HepG2 (cell line): ENCODE measurements around the gene CNTNAP1. TPM values are rescaled to one million over a fixed set of nuclear protein-coding genes. Genes with fewer than 3 reads are reported as not detected.

Source experiments
- BRF2 ChIP-seq: sonication (generic); formaldehyde crosslinking; IDR thresholded peaks from 2 replicates; pipeline ENCODE4 v1.8.1; 2022; ENCODE audit warnings: mild to moderate bottlenecking, missing genetic modification reagents
- GABPB1 ChIP-seq: IDR thresholded peaks from 2 replicates; pipeline ENCODE4 v1.6.1; 2016; ENCODE audit warnings: mild to moderate bottlenecking, missing genetic modification reagents, moderate library complexity, missing compliant biosample characterization
- HNF4G ChIP-seq, 2 experiments: sonication (generic) in 1 of 2; formaldehyde crosslinking in 1 of 2; IDR thresholded peaks; 2 replicates each; pipeline versions ENCODE4 v1.4.0 to v1.6.1; 2011 to 2020; ENCODE audit warnings: borderline replicate concordance in 2 of 2, low read depth in 2 of 2, mild to moderate bottlenecking in 2 of 2, low read length in 1 of 2, missing genetic modification reagents in 1 of 2, moderate library complexity in 1 of 2
- IKZF5 ChIP-seq: IDR thresholded peaks from 2 replicates; pipeline ENCODE4 v1.6.1; 2018; ENCODE audit warnings: missing genetic modification reagents, mild to moderate bottlenecking, missing compliant biosample characterization
- MAX ChIP-seq: IDR thresholded peaks from 2 replicates; pipeline ENCODE4 v1.6.1; 2012; ENCODE audit warnings: inconsistent platforms
- MIER2 ChIP-seq: IDR thresholded peaks from 2 replicates; pipeline ENCODE4 v1.6.1; 2016; ENCODE audit warnings: missing biosample characterization, missing genetic modification reagents
- NRL ChIP-seq: sonication (generic); formaldehyde crosslinking; IDR thresholded peaks from 2 replicates; pipeline ENCODE4 v1.5.0; 2020; ENCODE audit warnings: missing genetic modification reagents, mild to moderate bottlenecking, moderate library complexity, borderline replicate concordance
- POLR2AphosphoS5 ChIP-seq: IDR thresholded peaks from 2 replicates; pipeline ENCODE4 v1.6.1; 2012; ENCODE audit warnings: low read depth, low read length
- SAP130 ChIP-seq: IDR thresholded peaks from 2 replicates; pipeline ENCODE4 v1.6.1; 2016; ENCODE audit warnings: low read depth
- TEF ChIP-seq: sonication (generic); formaldehyde crosslinking; IDR thresholded peaks from 2 replicates; pipeline ENCODE4 v1.5.0; 2020; ENCODE audit warnings: missing genetic modification reagents
- ZFP91 ChIP-seq: sonication (generic); formaldehyde crosslinking; IDR thresholded peaks from 2 replicates; pipeline ENCODE4 v1.9.0; 2022; ENCODE audit warnings: missing genetic modification reagents, mild to moderate bottlenecking, borderline replicate concordance
- ZFYVE20 ChIP-seq: sonication (generic); formaldehyde crosslinking; IDR thresholded peaks from 2 replicates; pipeline ENCODE4 v1.8.0; 2023; ENCODE audit warnings: low read depth, mild to moderate bottlenecking, moderate library complexity, missing genetic modification reagents, borderline replicate concordance
- ZNF225 ChIP-seq: sonication (generic); formaldehyde crosslinking; IDR thresholded peaks from 2 replicates; pipeline ENCODE4 v1.4.0; 2020; ENCODE audit warnings: mild to moderate bottlenecking, missing genetic modification reagents
- ZNF609 ChIP-seq: sonication (generic); formaldehyde crosslinking; IDR thresholded peaks from 2 replicates; pipeline ENCODE4 v1.4.0; 2020; ENCODE audit warnings: mild to moderate bottlenecking, missing genetic modification reagents, borderline replicate concordance
- ZNF800 ChIP-seq: sonication (generic); formaldehyde crosslinking; IDR thresholded peaks from 2 replicates; pipeline ENCODE4 v1.4.0; 2020; ENCODE audit warnings: missing genetic modification reagents
- ZSCAN20 ChIP-seq: sonication (generic); formaldehyde crosslinking; IDR thresholded peaks from 2 replicates; pipeline ENCODE4 v1.4.0; 2020; ENCODE audit warnings: missing genetic modification reagents, mild to moderate bottlenecking, borderline replicate concordance
- polyA plus RNA-seq, 8 experiments: library from polyadenylated mRNA; depleted of rRNA in 3 of 8; stranded (reverse) in 7 of 8; unstranded in 1 of 8; fragments of >200 nt; fragmentation: Illumina TruSeq in 4 of 8; extraction: Trizol in 4 of 8; gene quantifications; 2 replicates each; pipeline versions ENCODE4 v1.2.1 to v1.2.3, GENCODE V29; 2011 to 2016; ENCODE audit warnings: low read depth in 4 of 8, missing spikeins in 1 of 8, mixed read lengths in 1 of 8; ENCODE audit not compliant: insufficient read depth in 1 of 8
- total RNA-seq, 5 experiments: library from RNA; depleted of rRNA; stranded (reverse); fragments of >200 nt; fragmentation: Illumina TruSeq; extraction: Trizol; gene quantifications; 2 replicates each; pipeline ENCODE4 v1.2.3, GENCODE V29; 2016; ENCODE audit warnings: low read depth in 1 of 5

CNTNAP1 gene
- total and polyA plus RNA-seq, 2 of the 13 experiments (the other 11 are each of a cell fraction or from before 2014, with no cell fraction given), result 4.5 to 7.7 TPM

- TF ChIP-seq ZNF225 (CRISPR knock-in tag) (0 out of 2 replicates have a peak, but pooled peaks have one; percentile 9), ZNF800 (CRISPR knock-in tag) (peak; percentile 10; the same call in 1 of the 2 replicates), ZSCAN20 (CRISPR knock-in tag) (no peak), GABPB1 (CRISPR knock-in tag) (peak; percentile 68; the same call in 1 of the 2 replicates), BRF2 (0 out of 2 replicates have a peak, but pooled peaks have one; percentile 37), ZFYVE20 (CRISPR knock-in tag) (0 out of 2 replicates have a peak, but pooled peaks have one; percentile 71), TEF (CRISPR knock-in tag) (no peak), POLR2AphosphoS5 (no peak), MAX (0 out of 2 replicates have a peak, but pooled peaks have one; percentile 5), HNF4G (IDR thresholded peaks at IDR 0.05; ENCODE audit: borderline replicate concordance, low read depth, low read length) (no peak), HNF4G (CRISPR knock-in tag; IDR thresholded peaks at IDR 0.05; ENCODE audit: borderline replicate concordance, low read depth) (0 out of 2 replicates have a peak, but pooled peaks have one; percentile 6), SAP130 (CRISPR knock-in tag) (peak; percentile 44), ZNF609 (CRISPR knock-in tag) (peak; percentile 26; the same call in 1 of the 2 replicates), MIER2 (CRISPR knock-in tag) (no peak; the same call in 1 of the 2 replicates), ZFP91 (peak; percentile 56; the same call in 1 of the 2 replicates), IKZF5 (CRISPR knock-in tag) (peak; percentile 30; the same call in 1 of the 2 replicates), NRL (peak; percentile 3)
Measured at GRCh38 chr17:42675965-42676423, 6.3 kb upstream of the CNTNAP1 start (continued).
